HG03342 (cell line): ENCODE data around the gene TMEM260.
"Not testable (repeated sequence)": the region's sequence is repeated elsewhere in the genome, so short reads cannot be mapped to it uniquely, and the experiment has no call there.

ENCODE experiments used
- ATAC-seq: cut with Tn5 transposase; IDR thresholded peaks from one replicate; pipeline ENCODE4 v1.9.1; 2021; ENCODE audit warnings: mild to moderate bottlenecking, moderate library complexity; ENCODE audit not compliant: unreplicated experiment

Gene TMEM260

GRCh38 chr14:56666716-56667115 is 87.1 kb downstream of the TMEM260 start:
- ATAC-seq, result no peak

DNA sequence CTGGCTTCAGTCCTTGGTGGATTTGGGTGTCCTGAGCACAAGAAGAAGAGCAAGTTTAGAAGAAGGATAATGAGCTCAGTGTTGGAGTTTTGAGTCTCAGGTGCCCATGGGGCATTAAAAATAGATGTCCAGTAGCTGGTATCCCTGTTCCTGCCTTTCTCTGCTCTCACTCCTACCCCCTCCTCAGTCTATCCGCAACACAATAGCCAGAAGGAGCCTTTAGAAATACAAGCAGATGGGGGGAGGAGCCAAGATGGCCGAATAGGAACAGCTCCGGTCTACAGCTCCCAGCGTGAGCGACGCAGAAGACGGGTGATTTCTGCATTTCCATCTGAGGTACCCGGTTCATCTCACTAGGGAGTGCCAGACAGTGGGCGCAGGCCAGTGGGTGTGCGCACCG is 87.7 kb downstream of the TMEM260 start:
- not testable (repeated sequence) for ATAC-seq

- ATAC-seq, result no peak
These were observed 96.4 kb downstream of the TMEM260 start for GRCh38 chr14:56676042-56676441.

DNA sequence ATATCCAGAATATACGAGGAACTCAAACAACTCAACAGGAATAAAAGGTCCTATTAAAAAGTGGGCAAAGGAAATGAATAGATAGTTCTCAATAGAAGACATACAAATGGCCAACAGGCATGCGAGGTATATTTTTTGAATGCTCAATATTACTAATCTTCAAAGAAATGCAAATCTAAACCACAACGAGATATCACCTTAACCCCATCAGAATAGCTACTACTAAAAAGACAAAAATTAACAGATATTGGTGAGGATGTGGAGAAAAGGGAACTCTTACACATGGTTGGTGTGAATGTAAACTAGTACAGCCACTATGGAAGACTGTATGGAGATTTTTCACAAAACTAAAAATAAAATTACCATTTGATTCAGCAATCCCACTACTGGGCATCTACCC is 99.2 kb downstream of the TMEM260 start:
- ATAC-seq, result no peak

GRCh38 chr14:56686416-56686815 is 106.8 kb downstream of the TMEM260 start:
- no peak for ATAC-seq

- ATAC-seq, result no peak
These were observed 107.5 kb downstream of the TMEM260 start for GRCh38 chr14:56687123-56687522.

DNA sequence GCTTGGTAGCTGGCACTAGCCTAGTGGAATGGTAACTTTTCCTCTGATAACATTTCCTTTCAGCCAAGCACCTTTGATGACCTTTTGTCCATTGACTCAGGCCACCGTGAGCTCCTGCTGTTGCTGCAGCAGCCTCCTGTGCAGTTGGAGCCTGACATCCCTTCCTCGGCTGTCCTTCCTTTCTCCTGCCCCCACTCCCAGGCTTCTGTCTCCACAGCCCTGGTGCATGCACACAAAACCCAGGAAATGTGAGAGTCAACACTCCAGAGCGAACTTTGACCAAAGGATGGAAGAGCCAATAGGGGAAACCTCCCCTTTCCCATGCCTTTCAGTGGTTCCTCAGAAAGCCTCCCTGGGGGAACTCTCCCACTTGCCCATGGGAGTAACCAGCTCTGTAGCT is 115.0 kb downstream of the TMEM260 start:
- no peak for ATAC-seq

- not testable (repeated sequence) for ATAC-seq
These were observed 115.6 kb downstream of the TMEM260 start for GRCh38 chr14:56695216-56695615.
